GM12872 (cell line): ENCODE results near the gene CBX4.

Experiments
- TF ChIP-seq, protein P1 (sequence below): IDR thresholded peaks from 3 replicates; pipeline ENCODE4 v1.5.1; 2011; ENCODE audit warnings: low read depth, mild to moderate bottlenecking, low read length, moderate library complexity; ENCODE audit not compliant: insufficient read depth

Gene CBX4

DNA sequence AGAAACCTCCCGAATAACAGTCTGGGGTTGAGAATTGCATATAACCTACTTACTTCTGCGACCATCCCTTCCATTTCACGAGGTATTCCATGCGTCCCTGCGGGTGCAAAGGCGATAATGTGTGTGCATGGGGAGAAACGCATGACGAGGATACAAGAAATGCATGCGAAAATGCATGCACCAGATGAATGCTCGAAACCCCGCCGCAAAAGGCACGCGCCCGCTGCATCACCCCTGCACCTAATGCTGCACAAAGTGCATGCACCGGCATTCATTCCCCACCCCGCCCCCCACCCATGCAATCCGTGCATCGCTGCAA is 42.8 kb downstream of the CBX4 start:
- TF ChIP-seq, protein P1, sequence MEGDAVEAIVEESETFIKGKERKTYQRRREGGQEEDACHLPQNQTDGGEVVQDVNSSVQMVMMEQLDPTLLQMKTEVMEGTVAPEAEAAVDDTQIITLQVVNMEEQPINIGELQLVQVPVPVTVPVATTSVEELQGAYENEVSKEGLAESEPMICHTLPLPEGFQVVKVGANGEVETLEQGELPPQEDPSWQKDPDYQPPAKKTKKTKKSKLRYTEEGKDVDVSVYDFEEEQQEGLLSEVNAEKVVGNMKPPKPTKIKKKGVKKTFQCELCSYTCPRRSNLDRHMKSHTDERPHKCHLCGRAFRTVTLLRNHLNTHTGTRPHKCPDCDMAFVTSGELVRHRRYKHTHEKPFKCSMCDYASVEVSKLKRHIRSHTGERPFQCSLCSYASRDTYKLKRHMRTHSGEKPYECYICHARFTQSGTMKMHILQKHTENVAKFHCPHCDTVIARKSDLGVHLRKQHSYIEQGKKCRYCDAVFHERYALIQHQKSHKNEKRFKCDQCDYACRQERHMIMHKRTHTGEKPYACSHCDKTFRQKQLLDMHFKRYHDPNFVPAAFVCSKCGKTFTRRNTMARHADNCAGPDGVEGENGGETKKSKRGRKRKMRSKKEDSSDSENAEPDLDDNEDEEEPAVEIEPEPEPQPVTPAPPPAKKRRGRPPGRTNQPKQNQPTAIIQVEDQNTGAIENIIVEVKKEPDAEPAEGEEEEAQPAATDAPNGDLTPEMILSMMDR: no peak

DNA sequence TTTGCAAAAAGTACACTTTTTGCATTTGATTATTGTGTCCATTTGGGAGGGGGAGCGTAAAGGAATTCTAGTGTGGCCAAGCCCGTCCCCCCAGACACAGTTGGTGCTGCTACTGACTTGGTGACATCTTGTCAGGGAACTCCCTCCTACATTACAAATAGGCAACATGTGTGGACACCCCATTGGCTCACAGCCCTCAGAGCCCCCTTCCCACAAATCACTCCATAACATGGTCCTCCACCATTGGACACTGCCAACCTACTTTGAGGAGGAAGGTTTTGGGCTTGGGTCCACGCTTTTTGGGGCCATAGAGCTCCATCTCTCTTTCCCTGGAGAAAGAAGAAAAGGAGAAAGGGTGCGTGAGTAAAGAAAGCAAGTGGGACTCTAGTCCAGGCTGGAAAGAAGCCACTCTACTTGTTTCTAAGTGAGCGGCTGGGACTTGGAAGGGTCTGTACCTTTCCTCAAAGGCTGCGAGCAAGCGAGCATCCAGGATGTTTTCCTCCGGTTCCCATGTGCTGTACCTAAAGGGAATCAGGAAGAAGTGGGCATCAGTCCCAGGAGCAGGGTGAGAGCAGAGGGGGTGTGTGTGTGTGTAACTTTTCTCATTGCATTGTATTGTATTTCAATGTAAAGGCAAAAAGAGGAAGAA is 43.3 kb downstream of the CBX4 start:
- TF ChIP-seq, protein P1: no peak

DNA sequence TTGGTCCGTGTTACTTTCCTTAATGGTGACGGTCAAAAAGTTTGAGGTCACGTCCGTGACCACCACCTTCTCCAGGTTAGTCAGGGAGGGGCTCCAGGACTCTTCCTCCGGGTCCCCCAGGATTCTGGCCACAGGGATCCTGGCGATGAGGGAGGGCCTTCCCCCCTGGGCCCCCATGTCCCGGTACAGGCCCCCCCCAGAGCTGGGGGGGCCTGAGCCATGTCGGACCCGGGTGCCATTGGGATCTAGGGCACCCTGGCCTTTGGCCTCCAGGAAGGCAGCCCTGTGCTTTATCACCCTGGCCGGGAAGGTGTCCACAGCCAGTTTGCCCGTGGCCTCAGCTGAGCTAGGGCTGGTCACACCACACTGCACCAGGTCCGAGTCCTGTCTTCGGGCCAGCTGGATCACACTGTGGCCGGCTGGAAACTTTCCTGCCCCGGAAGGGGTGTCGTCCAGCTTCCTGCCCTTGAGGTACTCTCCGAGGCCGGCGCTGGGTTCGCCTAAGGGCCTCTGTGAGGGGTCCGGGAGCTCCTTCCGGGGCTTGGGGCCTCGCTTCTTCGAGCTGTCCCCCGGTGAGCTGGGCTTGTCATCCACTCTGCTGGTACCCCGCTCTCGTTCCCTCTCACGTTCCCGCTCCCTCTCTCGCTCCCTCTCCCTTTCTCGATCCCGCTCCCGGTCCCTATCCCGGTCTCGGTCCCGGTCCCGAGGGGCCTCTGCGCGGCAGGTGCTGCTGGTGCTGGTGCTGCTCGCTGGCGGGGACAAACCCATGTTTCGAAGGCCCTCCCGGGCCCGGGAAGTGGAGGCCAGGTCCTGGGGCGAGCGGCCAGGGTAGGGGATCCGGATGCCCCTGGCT is 44.4 kb downstream of the CBX4 start:
- TF ChIP-seq, protein P1: no peak

DNA sequence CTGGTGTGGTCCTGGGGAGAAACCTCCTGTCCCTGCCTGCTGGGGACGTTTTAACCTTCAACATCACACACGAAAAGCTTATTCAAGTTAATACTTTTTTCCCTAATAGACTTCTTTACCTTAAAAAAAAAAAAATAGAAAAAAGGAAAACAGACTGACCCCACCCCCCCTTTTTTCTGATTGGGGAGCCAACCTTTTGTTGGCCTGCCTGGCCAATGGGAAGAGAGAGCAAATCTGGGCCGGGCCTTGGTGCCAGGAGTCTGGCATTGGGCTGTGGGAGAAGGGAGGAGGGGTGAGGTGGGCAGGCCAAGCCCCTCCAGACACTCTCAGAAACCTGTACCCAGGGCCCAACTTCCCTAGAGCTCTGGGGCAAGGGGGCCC is 45.3 kb downstream of the CBX4 start:
- TF ChIP-seq, protein P1: no peak

DNA sequence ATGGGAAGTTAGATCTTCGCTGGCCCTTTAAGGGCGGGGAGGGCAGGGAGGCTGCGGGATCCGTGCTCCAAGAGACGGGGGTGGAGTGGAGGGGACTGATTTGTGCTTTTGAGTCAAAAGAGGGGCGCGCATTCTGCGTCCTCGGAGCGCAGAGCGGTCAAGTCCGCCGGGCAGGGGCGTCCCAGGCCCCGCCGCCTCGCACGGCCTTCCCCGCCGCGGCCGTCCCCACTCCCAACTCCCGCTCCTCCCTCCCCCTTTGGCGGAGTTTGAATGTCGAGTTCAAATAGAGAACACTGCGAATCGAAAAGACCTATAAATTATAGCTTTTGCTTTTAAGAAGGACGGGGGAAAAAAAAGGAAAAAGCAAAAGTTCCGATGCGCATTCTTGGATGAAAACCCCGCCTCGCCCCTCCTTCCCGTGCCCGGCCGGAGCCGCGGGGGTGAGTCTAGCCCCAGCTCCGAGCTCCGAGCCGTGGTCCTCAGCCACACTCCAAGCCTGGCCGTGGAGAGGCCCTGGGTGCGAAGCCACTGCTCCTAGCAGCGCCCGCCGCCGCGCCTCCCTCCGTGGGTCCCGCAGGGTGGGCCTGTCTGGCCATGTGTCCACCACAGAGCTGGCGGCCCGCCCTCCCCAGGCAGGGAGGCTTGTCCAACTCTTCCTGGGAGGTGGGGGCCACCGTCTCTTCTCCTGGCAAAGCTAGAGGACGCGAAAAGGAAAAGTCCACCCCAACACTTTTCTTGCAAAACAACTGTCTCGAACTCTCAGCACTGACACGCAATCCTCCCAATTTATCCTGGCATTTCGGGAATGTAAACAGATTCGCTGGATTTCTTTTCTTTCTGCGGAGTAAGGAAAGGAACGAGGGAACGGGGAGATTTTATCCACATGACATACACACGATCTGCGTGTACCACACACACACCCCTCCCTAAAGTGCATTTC is 46.0 kb downstream of the CBX4 start:
- TF ChIP-seq, protein P1: no peak

DNA sequence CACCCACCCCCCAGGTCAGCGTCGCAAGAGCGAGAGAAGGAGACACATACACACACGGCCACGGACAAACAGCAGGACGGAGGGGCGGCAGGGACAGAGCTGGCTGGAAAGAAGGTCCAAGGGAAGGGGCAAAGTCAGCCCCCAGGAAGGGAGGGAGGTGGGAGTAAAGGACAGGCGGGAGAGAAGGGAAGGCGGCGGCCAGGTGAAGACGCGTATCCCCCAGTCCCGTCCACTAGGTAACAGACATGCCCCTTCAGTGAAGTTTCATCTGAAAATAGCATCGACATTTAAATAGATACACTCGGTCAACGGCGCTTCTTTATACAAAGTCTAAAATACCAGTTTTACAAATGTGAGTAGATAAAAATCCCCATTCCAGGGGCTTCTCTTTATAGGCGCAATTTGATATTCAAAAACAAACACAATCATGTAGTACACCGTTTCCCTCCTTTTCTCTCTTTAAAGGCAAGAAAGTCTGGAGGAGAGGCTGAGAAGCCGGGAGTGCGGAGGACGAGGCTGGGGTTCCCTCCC is 46.8 kb downstream of the CBX4 start:
- TF ChIP-seq, protein P1: no peak

DNA sequence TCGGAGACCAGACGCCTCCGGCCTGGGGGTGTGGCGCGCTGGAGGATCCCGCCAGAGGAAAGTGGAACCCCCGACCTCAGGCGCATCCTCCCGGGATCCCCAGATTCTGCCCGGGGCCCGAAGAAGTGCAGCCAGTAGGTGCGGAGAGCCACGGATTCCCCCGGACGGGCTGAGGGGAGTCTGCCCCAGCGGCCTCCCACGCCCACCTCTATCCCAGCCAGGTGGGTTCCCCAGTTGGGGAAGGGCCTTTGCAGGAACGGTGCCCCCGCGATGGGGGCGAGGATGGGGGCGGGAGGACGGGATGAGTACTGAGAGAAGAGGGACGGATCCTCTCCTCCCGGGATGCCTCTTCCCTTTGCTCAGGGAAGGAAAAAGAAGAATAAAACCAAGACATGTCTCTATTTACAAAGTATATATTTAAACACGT is 47.5 kb downstream of the CBX4 start:
- TF ChIP-seq, protein P1: no peak
